Gastroesophageal sphincter (tissue), 3 donors: ENCODE measurements around the gene TMCO2.

ENCODE experiments used
- CTCF ChIP-seq, 4 experiments: fragments of 200-600 bp in 2 of 4; fragments of 450-650 bp in 2 of 4; sonication (generic) in 1 of 4; IDR thresholded peaks; one replicate each; pipeline ENCODE4 v1.5.1; 2017 to 2019; ENCODE audit warnings: antibody characterized with exemption in 4 of 4, mild to moderate bottlenecking in 2 of 4, moderate library complexity in 2 of 4
- EP300 ChIP-seq: sonication (generic); formaldehyde crosslinking; IDR thresholded peaks from one replicate; pipeline ENCODE4 v1.6.1; 2017; ENCODE audit warnings: antibody characterized with exemption, mild to moderate bottlenecking
- POLR2A ChIP-seq, 2 donors: fragments of 450-650 bp; IDR thresholded peaks; one replicate each; pipeline ENCODE4 v1.6.1; 2017; ENCODE audit warnings: antibody characterized with exemption in 2 of 2, mild to moderate bottlenecking in 2 of 2, moderate library complexity in 1 of 2
- POLR2AphosphoS5 ChIP-seq: sonication (generic); formaldehyde crosslinking; IDR thresholded peaks from one replicate; pipeline ENCODE4 v1.6.1; 2017; ENCODE audit warnings: antibody characterized with exemption

GRCh38 chr1:40272653-40273213 is 25.0 kb downstream of the TMCO2 start:
- TF ChIP-seq CTCF (IDR thresholded peaks at IDR 0.05) (no peak), POLR2A (IDR thresholded peaks at IDR 0.05) (no peak), EP300 (no peak), POLR2AphosphoS5 (no peak)
